NB4 (cell line): Measurements from ENCODE around the gene CAPZA2.
"Not testable (repeated sequence)": the region's sequence is repeated elsewhere in the genome, so short reads cannot be mapped to it uniquely, and the experiment has no call there.

ENCODE experiments used
- DNase-seq: peaks from one replicate; pipeline ENCODE4 v3.0.0; 2010; ENCODE audit warnings: low read depth
- H3K4me3 ChIP-seq: one replicate; pipeline ENCODE4 v1.5.1; 2011; ENCODE audit warnings: mild to moderate bottlenecking, low read depth, low read length, moderate library complexity
- CTCF ChIP-seq: IDR thresholded peaks from one replicate; pipeline ENCODE4 v1.5.1; 2012; ENCODE audit warnings: low read depth, low read length
- MAX ChIP-seq: IDR thresholded peaks from 2 replicates; pipeline ENCODE4 v1.6.1; 2011; ENCODE audit warnings: low read depth, low read length
- MYC ChIP-seq: IDR thresholded peaks from 2 replicates; pipeline ENCODE4 v1.6.1; 2011; ENCODE audit warnings: low read depth, low read length
- POLR2A ChIP-seq: IDR thresholded peaks from 2 replicates; pipeline ENCODE4 v1.6.1; 2011; ENCODE audit warnings: mild to moderate bottlenecking; ENCODE audit not compliant: insufficient read length; ENCODE audit errors: extremely low read depth

Gene CAPZA2

GRCh38 chr7:116953372-116953905, 91.1 kb downstream of the CAPZA2 start, which contains the start of gene ST7:
ST7 (plus strand) TSS chr7:116953501; CDS start chr7:116953541, 40 bp downstream.
- peak within 1 kb of the TSS; percentile 91 for H3K4me3 ChIP-seq
- TF ChIP-seq MYC = no peak; the same call in 1 of the 2 replicates
- peak; percentile 50 for TF ChIP-seq POLR2A
- peak; percentile 82 for DNase-seq

GRCh38 chr7:116953906-116954838, 91.8 kb downstream of the CAPZA2 start:
- TF ChIP-seq POLR2A (peak; percentile 16), MYC (peak; percentile 60), CTCF (no peak), MAX (peak; percentile 74)
- H3K4me3 ChIP-seq = peak overlapping the region; percentile 77
- peak; percentile 83 for DNase-seq

GRCh38 chr7:116955340-116955739, 93.0 kb downstream of the CAPZA2 start:
- no peak for TF ChIP-seq CTCF
- TF ChIP-seq MAX = no peak
- no peak for TF ChIP-seq POLR2A
- no peak for TF ChIP-seq MYC
- peak overlapping the region; percentile 77 for H3K4me3 ChIP-seq
- DNase-seq = peak; percentile 27

- no peak overlapping the region for H3K4me3 ChIP-seq
- no peak for TF ChIP-seq MAX
- TF ChIP-seq MYC = no peak
- no peak for TF ChIP-seq CTCF
- TF ChIP-seq POLR2A = no peak
- DNase-seq = peak; percentile 67
Observed at GRCh38 chr7:116955801-116956476, 93.6 kb downstream of the CAPZA2 start.

GRCh38 chr7:116956477-116956804, 94.1 kb downstream of the CAPZA2 start:
- no peak for DNase-seq
- TF ChIP-seq POLR2A = no peak
- no peak for TF ChIP-seq MAX
- no peak for TF ChIP-seq CTCF
- TF ChIP-seq MYC = no peak

GRCh38 chr7:116957874-116958273, 95.5 kb downstream of the CAPZA2 start:
- TF ChIP-seq MAX = no peak
- TF ChIP-seq CTCF = no peak
- no peak for TF ChIP-seq POLR2A
- no peak for TF ChIP-seq MYC
- DNase-seq = no peak
- no peak overlapping the region for H3K4me3 ChIP-seq

More at GRCh38 chr7:116956477-116956804, 94.1 kb downstream of the CAPZA2 start:
- no peak overlapping the region for H3K4me3 ChIP-seq

GRCh38 chr7:116961966-116962673, 99.7 kb downstream of the CAPZA2 start:
- DNase-seq, H3K4me3 ChIP-seq: not testable (repeated sequence)
